Raji (cell line): Measurements from ENCODE around the gene PLEKHO1.

Source experiments
- POLR2A ChIP-seq: IDR thresholded peaks from 2 replicates; pipeline ENCODE4 v1.6.1; 2011; ENCODE audit warnings: low read depth, low read length, control low read depth; ENCODE audit not compliant: insufficient read depth

PLEKHO1 gene

DNA sequence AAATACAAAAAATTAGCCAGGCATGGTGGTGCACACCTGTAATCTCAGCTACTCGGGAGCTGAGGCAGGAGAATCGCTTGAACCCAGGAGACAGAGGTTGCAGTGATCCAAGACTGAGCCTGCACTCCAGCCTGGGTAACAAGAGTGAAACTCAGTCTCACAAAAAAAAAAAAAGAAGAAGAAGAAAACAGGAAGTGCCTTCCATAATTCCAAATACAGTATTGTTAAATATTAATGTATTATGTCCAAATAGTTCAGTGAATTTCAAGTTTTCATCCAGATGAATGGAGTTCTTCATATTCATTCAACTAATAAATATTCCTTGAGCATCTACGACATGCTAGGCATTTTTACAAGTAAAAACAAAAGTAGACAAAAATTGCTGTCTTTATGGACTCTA, 33.3 kb downstream of the PLEKHO1 start:
- TF ChIP-seq POLR2A, result no peak

DNA sequence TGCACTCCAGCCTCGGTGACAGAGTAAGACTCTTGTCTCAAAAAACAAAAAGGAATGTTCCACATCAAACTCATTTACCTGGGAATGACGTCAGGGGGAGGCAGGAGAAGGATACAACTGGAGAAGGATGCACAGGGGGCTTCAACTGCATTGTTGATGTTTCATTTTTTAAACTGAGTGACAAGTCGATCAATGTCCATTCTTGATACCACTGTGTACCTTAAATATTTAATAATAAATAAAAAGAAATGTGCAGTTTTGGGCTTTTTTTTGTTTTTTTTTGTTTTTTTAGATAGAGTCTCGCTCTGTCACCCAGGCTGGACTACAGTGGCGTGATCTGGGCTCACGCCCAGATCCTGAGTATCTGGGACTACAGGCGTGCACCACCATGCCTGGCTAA, 35.8 kb downstream of the PLEKHO1 start:
- no peak for TF ChIP-seq POLR2A

DNA sequence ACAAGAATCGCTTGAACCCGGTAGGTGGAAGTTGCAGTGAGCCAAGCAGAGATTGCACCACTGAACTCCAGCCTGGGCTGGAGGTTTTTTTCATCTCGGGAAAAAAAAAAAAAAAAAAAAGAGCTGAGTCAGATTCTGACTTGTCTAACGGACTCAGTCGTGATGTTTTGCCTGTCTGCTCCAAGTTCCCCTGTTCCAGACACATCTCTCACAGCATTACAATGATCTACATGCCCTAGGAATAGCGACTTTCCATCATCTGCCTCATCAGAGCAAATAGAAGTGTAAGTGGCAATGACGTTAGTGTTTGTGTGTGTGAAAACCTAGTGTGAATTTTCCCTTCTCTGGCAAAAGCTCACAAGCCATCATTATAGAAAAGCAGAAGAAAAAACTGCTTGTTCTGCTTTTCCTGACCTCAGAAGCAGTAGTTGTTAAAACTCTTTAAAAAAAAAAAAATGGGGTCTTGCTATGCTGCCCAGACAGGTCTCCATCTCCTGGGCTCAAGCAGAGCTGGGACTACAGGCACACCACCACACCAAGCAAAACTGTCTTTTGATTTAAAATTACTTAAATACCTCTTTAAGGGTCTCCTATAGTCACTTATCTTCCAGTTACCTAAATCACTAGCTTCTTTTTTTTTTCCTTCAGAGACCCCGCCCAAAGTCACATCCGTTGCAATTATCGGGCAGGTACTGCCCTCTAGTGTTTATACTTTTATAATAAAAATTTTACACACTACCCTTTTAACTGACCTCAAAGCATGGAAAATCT, 37.3 kb downstream of the PLEKHO1 start:
- TF ChIP-seq POLR2A, result no peak

DNA sequence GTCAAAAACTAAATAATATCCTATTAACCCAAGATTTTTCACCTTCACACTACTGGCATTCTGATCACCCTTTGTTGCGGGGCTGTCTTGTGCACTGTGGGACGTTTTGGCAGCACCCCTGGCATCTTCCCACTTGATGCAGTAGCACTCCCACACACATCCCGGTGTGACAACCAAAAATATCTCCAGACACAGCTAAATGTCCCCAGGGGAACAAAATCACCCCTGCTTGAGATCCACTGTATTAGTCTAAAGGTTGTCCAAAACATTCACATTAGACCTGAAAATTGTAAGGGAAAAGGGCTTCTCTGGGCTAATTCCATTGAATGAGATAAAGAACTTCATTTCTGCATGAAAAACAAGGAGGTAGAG, 37.8 kb downstream of the PLEKHO1 start:
- no peak for TF ChIP-seq POLR2A

DNA sequence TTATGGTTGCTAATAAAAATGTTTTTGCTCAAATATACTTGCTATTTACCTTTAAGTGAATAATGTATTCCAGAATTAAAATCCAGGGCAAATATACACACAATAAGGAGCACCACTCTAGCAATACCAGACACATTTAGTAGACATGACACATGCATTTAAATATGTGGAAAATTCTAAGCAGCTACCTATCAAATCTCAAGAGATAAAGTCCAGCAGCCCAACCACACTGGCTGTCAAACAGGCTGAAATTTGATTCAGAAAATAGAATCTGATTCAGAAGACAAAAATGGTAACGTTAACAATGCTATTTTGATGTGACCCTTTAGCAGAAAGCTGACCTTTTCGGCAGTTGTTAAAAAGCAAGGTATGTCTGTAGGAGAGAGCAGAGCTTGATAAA, 42.3 kb downstream of the PLEKHO1 start:
- no peak for TF ChIP-seq POLR2A

DNA sequence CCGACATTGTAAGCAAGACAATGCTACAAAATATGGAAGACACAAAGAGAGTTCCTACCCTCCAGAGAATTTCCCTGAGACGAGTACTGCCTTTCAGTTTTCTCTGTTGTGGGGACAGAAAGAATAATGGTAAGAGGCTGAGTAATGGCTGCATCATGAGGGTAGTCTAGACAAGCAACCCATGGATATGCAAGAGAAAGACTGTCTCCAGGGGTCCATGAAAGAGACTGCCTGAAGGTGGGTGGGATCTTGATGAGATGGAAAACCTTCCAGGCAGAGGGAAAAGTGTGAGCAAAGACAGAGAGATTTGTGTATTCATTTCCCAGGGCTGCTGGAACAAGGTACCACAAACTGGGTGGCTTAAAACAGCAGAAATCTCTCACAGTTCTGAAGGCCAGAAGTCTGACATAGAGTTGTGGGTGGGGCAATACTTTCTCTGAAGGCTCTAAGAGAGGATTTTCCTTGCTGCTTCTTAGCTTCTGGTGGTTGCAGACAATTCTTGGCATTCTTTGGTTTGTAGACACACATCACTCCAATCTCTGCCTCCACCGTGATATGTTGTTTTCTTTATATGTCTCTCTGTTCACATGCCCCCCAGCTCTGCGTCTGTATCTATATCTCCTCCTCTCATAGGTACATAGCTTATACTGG, 44.8 kb downstream of the PLEKHO1 start:
- TF ChIP-seq POLR2A, result no peak

DNA sequence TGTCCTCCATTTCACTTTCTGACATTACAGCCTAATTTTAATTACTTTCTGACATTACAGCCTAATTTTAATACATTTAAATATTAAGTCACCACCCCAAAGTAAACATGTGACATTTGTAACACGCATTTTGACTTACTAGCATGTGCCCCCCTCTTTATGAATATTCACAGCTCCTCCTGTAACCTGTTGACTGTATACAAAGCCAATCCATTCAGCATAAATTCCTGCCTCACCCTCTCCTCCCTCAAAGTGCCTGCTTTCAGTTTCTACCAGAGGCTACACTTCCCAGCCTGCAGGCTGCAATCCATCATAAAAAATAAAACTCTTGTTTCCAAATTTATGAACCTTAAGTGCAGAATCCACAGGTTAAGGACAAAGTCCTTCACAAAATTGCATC, 46.7 kb downstream of the PLEKHO1 start:
- TF ChIP-seq POLR2A, result no peak

DNA sequence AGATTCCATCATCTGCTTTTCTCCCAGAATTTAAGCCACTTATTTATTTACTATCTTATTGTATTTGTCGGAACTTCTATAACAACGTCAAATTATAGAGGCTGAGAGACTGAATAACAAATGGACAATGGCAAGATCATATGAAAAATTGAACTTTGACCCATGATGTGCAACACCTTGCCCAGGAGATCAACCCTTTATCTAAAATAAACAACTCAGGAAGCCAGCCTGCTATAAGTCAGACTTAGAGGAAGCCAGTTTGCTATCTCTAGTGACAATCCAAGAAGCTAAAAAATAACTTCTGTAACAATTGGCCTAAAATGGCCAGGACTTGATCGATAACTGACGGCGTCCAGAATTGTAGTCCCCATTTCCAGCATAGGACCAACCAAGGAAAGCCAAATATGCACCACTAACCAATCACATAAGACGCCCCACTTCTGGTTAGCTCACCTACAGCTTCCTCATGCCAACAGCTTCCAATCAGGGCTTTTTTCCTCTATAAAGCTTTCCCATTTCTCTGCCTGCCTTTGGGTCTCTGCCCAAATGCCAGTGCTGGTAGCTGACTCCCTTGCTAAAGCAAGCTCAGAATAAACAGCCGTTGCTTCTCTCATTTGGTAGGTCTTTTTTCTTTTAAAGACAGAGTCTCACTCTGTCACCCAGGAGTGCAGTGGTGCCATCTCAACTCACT, 57.7 kb downstream of the PLEKHO1 start:
- TF ChIP-seq POLR2A, result no peak
